NCI-H2196 (cell line): ENCODE results near the gene UBE2K.
"Not testable (repeated sequence)": the region's sequence is repeated elsewhere in the genome, so short reads cannot be mapped to it uniquely, and the experiment has no call there.

Experiments
- DNase-seq: peaks from one replicate; lab custom pipeline; 2025; ENCODE audit not compliant: unreplicated experiment; lab: John Stamatoyannopoulos, UW

The UBE2K gene

DNA sequence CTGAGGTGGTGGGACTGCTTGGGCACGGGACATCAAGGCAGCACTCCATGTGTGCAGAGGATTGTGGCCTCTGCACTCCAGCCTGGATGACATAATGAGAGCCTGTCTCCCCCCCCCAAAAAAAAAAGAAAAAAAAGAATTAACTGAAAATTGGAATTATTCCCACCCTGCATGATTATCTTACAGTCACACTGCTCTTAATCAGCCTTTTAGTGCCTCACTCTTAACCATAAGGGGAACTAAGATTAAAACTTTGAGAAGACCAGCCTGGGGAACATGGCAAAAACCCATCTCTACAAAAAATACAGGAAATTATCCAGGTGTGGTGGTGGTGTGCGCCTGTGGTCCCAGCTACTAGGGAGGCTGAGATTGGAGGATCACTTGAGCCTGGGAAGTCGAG, 94.6 kb downstream of the UBE2K start:
- no peak for DNase-seq

DNA sequence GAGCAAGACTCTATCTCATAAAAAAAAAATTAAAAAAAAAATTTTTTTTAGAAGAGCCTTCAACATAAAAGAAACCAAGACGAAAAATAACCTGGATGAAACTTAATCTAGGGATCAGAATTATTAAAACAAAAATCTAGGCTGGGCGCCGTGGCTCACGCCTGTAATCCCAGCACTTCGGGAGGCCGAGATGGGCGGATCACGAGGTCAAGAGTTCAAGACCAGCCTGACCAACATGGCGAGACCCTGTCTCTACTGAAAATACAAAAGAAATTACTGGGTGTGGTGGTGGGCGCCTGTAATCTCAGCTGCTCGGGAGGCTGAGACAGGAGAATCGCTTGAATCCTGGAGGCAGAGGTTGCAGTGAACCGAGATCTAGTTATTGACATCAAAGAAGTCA, 95.0 kb downstream of the UBE2K start:
- DNase-seq = not testable (repeated sequence)

DNA sequence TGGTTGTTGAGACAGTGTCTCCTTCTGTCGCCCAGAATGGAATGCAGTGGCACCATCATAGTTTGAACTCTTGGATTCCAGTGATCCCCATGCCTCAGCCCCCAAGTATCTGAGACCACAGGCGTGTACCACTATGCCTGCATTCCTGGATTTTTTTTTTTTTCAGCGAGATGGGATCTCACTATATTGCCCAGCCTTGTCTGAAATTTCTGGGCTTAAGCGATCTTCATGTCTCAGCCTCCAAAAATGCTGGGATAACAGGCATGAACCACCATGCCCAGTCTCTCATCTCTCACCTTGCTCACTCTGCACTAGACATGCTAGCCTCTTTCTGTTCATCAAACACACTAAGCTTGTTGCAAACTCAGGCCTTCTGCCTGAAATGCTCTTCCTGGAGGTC, 104.1 kb downstream of the UBE2K start:
- no peak for DNase-seq

DNA sequence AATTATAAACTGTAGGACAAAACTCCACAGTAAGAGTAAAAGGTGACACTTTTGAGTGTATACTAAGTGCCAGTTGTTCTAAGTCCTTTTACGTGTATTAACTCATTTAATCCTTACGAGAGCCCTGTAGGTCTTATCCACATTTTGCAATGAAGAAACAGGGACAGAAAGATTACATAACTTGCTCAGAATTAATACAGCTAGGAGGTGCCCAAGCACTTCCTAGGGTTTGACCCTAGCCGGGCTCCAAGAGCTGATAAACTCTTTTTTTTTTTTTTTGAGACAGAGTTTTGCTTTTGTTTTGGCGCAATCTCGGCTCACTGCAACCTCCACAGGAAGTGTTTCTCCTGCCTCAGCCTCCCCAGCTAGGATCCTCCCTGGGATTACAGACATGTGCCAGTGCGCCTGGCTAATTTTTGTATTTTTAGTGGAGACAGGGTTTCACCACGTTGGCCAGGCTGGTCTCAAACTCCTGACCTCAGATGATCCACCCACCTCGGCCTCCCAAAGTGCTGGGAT, 110.4 kb downstream of the UBE2K start:
- no peak for DNase-seq

DNA sequence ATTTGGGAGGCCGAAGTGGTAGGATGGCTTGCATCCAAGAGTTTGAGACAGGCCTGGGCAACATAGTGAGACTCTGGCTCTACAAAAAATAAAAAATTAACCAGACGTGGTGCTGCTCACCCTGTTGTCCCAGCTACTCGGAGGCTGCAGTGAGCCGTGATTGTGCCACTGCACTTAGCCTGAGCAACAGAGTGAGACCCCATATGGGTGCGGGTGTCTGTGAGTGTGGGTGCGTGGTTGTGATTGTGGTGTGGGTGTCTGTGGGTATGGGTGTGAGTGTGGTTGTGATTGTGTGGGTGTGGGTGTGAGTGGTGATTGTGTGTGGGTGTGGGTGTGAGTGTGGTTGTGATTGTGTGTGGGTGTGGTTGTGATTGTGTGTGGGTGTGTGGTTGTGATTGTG, 114.6 kb downstream of the UBE2K start:
- no peak for DNase-seq

DNA sequence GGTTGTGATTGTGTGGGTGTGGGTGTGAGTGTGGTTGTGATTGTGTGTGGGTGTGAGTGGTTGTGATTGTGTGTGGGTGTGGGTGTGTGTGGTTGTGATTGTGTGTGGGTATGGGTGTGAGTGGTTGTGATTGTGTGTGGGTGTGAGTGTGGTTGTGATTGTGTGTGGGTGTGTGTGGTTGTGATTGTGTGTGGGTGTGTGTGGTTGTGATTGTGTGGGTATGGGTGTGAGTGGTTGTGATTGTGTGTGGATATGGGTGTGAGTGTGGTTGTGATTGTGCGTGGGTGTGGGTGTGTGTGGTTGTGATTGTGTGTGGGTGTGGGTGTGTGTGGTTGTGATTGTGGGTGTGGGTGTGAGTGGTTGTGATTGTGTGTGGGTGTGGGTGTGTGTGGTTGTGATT, 115.1 kb downstream of the UBE2K start:
- DNase-seq = not testable (repeated sequence)

DNA sequence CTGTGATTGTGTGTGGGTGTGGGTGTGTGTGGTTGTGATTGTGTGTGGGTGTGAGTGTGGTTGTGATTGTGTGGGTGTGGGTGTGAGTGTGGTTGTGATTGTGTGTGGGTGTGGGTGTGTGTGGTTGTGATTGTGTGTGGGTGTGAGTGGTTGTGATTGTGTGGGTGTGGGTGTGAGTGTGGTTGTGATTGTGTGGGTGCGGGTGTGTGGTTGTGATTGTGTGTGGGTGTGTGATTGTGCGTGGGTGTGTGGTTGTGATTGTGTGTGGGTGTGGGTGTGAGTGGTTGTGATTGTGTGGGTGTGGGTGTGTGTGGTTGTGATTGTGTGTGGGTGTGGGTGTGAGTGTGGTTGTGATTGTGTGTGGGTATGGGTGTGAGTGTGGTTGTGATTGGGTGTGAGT, 115.8 kb downstream of the UBE2K start:
- DNase-seq = not testable (repeated sequence)

DNA sequence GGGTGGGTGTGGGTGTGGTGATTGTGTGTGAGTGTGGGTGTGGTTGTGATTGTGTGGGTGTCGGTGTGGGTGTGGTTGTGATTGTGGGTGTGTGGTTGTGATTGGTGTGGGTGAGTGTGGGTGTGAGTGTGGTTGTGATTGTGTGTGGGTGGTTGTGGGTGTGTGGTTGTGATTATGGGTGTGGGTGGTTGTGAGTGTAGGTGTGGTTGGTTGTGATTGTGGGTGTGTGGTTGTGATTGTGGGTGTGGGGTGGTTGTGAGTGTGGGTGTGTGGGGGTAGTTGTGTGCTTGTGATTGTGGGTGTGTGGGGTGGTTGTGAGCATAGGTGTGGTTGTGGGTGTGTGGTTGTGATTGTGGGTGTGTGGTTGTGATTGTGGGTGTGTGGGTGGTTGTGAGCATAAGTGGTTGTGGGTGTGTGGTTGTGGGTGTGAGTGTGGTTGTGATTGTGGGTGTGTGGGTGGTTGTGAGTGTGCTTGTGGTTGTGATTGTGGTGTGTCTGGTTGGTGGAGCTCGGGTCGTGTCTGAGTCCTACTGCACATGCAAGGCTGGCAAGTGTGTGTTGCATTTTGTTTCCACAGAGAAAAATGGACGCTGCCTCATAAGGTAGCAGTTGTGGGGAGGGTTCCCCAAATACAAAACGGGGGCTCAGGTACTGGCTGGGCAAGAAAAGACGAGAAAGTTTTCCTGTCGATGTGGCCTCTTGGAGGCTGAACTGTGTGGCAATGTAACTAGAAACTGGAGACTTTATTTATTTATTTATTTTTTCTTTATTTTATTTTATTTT, 116.7 kb downstream of the UBE2K start:
- no peak for DNase-seq

DNA sequence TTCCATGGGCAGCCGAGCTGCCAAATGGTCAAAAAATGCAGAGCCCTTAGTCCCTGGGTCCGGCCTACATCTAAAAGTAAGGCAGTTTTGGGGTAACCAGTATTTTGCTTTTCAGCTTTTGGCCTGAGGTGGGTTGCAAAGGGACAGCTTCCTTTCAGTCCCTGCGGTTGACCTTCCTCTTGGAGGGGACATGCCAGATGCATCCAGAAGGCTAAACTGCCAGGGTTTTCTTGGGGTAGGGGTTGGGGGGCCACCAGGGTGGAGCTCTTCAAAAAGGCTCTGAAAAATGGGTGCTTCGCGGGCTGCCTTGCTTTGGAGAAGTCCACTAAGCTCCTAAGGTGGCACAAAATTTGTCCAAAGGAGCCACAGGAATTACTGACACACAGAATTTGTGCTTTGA, 120.7 kb downstream of the UBE2K start:
- no peak for DNase-seq

DNA sequence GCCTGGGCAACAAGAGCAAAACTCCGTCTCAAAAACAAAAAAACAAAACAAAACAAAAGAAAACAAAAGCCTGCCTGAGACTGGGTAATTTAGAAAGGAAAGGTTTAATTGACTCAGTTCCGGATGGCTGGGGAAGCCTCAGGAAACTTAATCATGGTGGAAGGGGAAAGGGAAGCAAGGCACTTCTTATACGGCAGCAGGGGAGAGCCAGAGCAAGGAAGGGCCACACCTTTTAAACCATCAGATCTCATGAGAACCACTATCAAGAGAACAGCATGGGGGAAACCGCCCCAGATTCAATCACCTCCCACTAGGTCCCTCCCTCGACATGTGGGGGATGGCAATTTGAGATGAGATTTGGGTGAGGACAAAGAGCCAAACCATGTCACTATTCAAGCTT, 122.2 kb downstream of the UBE2K start:
- no peak for DNase-seq

DNA sequence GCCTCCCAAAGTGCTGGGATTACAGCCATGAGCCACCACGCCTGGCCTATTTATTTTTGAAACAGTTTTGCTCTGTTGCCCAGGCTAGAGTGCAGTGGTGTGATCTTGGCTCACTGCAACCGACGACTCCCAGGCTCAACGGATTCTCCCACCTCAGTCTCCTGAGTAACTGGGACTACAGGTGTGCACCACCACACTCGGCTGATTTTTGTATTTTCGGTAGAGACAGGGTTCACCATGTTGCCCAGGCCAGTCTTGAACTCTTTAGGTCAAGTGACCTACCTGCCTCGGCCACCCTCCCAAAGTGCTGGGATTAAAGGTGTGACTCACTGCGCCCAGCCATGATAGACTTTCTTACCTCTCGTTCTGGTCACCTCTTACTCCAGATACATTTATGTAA, 124.0 kb downstream of the UBE2K start:
- DNase-seq = no peak

DNA sequence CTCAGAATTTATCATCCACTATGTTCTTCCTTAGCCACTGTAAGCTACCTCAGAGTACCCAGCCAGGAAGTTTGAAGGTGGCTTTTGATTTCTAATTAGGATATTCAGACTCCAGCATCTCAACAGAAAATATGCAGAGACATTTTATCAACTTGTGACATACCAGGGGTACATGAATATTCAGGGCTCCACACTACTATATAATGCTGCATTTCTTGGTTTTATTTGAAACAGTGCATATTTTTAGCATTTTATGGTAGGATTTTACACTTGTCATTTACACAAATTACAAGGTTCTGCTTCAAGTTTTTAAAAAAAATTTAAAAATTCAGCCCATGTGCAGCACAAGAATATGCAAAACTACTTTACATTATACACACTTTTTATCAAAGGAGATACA, 124.7 kb downstream of the UBE2K start:
- no peak for DNase-seq

DNA sequence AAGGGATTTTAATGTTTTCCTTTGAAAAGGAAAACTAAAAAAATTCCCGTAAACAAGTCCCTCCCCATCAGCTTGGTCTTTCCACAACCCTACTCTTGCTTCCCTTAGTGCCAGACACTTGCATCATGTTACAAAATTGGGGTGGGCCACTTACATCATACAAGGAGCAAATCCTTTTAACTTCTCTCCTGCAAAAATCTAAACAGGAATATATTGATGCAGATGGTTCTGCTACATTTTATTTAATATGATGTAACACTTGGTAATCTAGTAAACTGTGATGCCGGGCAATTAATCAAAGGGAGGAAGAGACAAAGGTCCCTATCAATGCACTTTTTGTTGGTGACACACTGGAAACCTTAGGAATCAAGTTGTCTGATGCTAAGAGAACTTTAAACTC, 125.3 kb downstream of the UBE2K start:
- no peak for DNase-seq

DNA sequence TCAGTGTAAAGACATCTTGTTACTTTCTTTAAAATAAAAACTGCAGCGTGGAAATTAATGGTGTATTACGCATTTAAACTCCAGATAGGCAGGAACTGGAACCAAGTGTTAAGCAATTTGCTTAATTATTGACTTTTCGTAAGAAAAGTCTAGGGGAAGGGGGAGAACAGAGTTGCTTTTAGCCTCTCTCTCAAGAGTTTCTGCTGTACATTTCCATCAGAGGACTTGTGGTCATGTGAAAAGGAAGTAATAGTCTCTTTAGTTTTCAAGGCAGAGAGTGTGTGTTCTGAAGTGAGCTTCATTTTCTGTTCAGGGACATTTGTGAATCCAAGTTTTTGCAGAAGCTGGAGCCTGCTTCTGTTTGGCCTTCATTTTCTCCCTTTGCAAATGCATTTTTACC, 127.2 kb downstream of the UBE2K start:
- no peak for DNase-seq

DNA sequence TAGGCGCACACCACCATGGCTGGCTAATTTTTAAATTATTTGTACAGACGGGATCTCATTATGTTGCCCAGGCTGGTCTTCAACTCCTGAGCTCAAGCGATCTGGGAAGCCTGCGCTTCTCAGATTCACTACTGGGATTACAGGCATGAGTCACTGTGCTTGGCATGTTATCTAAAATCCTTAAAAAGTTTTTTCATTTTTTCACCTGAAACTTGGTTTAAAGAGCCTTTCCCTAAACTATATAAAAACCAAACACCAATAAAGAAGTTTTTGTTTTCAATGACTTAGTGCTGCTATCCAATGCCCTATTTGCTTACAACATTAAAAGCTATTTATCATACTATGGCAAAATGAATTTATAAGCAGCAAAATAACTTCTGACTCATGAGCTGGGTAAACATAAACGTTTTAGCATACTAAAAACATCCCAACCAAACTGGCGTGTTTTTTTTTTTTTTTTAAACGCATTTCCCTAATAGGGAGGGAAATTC, 127.8 kb downstream of the UBE2K start:
- no peak for DNase-seq
